Activated CD4-positive, alpha-beta T cell treated with anti-CD3 and anti-CD28 coated beads, Interleukin-2, Interleukin-4, amounts not matched to agents 100 ng/mL and 50 ng/mL, durations not matched to agents 16 hours and 8 hours (primary cell): ENCODE measurements around the gene CX3CR1.
"Not testable (repeated sequence)": the region's sequence is repeated elsewhere in the genome, so short reads cannot be mapped to it uniquely, and the experiment has no call there.

Experiments
- DNase-seq: peaks from one replicate; pipeline ENCODE4 v3.0.0-alpha.2; 2020; ENCODE audit warnings: low spot score

The CX3CR1 gene

DNA sequence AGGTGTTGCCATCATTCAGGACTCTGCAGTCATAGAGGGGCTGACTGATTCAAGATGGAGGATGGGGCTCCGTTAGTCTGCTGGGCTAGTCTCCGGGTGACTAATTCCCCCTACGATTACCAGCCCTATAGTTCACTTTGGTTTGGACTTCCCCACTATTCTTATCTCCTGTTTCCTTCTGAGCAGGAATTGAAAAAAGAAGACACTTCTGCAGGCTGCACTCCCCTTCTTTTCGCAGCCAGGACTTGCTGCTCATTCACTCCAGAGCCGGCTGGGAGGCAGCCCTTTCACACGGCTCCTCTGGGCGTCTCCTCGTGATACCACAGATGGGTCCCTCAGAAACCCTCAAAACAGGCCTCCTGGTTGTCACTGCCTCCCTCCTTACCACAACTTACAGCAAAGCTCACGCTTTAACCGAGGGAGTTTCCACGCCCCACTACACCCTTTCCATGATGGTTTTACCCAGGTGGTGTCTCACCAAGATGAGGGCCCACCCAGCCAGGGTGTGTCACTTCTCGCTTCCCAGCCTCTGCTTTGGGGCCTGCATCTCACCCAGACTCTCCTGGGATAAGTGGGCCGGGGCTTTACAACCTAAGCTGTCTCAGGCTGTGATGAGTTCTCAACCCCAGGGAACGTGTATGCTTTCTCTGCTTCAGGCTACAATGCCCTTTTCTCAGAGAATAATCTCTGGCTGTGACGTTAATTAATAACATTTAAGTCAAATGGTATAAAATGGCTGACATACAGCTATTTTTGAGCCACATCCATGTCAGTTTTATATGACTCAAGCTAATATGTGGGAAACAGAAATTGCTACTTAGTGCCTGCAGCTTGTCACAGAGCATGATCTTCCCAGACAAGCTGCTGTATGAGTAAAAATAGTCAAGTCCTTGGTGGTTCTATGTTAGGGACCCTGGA, 11.9 kb downstream of the CX3CR1 start:
- DNase-seq: peak; percentile 51

DNA sequence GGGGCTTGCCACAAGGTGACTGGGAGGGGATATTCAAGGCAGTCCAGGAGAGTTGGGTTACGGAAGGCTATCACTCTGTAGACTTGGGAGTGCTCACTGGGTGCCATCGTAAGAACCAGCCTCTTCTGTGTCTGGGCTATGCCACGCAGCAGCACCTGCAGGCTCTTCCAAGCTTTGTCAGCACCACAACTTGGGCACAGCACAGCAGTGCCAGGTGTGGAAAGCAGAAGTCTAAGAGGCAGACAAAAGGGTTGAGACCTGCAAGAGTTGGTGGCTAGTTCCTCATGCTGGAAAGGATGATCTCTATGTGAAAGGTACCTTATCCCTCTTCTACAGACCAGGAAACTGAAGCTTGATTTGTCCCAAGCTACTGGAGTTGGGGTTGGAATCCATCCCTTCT, 15.8 kb downstream of the CX3CR1 start:
- no peak for DNase-seq

- no peak for DNase-seq
These were observed 16.3 kb downstream of the CX3CR1 start for GRCh38 chr3:39263576-39263975.

GRCh38 chr3:39262846-39263245, 17.0 kb downstream of the CX3CR1 start:
- no peak for DNase-seq

- DNase-seq: no peak
These were observed 18.1 kb downstream of the CX3CR1 start for GRCh38 chr3:39261726-39262125.

- DNase-seq: peak; percentile 72
These were observed 18.9 kb downstream of the CX3CR1 start for GRCh38 chr3:39260957-39261356.

DNA sequence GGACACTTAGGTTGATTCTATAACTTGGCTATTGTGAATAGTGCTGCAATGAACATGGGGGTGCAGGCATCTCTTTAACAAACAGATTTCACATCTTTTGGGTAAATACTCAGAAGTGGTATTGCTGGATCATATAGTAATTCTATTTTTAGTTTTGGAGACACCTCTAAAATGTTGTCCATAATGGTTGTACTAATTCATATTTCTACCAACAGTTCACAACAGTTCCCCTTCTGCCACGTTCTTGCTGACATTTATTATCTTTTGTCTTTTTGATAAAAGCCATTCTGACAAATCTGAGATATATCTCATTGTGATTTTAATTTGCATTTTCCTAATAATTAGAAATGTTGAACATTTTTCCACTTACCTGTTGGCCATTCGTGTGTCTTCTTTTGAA, 19.5 kb downstream of the CX3CR1 start:
- DNase-seq: no peak

- DNase-seq: no peak
These were observed 24.1 kb downstream of the CX3CR1 start for GRCh38 chr3:39255503-39256325.

- no peak for DNase-seq
These were observed 24.9 kb downstream of the CX3CR1 start for GRCh38 chr3:39254806-39255449.

GRCh38 chr3:39251576-39251975, 28.3 kb downstream of the CX3CR1 start:
- no peak for DNase-seq

DNA sequence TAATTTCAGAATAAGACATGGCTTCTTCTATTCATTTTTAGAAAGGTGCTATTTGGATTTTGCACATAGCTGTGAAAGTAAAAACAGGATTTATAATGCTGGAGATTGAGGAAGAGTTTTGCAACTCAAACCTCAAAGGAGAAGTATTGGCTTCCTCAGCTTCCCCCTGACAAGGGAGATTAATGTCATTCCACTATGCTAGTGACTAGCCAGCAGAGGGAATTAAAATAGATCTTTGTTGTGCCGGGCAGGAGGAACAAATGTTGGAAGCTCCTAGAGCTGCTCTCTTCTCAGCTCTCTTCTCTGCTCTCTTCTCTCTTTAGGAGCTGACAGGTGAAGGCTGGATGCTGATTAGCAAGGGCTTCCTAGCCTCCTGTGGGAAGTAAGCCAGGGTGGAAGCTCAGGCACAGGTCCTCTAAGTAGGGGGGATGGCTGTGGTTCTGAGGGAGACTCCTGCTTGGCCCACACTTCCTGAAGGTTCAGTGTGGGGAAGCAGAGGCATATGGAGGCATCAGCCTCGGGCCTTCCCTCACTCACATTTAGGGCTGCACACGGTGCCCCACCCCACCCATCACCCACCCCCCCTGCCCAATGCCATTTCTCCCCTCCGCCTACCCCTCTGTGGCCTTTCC, 29.6 kb downstream of the CX3CR1 start:
- DNase-seq: no peak

DNA sequence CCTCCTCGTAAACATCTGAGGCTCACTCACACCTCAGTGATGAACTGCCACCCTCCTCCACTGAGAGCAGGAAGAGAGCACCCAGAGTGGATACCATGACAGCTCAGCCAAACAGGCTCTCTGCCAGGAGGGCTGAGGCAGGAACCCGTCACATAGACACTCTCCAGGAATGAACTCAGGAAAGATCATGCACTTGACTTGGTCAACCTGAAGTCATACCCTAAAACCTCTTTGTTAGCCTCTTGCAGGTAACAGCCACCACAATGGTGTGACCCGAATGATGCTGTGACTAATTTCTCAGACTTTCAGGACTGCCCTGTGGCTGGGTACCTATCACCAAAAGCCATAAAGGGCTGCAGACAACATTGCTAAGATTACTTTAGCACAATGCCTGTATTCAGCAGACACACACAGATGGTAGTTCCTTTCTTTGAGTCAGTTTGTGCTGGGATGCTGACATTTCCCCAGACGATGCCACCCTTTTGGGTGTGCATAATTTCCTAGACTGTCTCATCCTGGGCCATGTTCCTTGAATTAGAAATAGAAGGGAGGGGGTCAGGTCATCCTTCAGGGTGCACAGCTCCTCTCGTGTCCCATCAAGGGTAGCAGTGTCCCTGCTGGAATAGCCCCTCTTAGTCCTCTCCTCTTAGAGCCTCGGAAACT, 30.3 kb downstream of the CX3CR1 start:
- no peak for DNase-seq

- no peak for DNase-seq
These were observed 38.3 kb downstream of the CX3CR1 start for GRCh38 chr3:39241561-39241960.

- DNase-seq: no peak
These were observed 42.8 kb downstream of the CX3CR1 start for GRCh38 chr3:39237027-39237426.

GRCh38 chr3:39234651-39235050, 45.2 kb downstream of the CX3CR1 start:
- no peak for DNase-seq

- DNase-seq: no peak
These were observed 47.0 kb downstream of the CX3CR1 start for GRCh38 chr3:39232859-39233258.

GRCh38 chr3:39230453-39230852, 49.4 kb downstream of the CX3CR1 start:
- no peak for DNase-seq

- DNase-seq: no peak
These were observed 51.3 kb downstream of the CX3CR1 start for GRCh38 chr3:39228496-39228895.

DNA sequence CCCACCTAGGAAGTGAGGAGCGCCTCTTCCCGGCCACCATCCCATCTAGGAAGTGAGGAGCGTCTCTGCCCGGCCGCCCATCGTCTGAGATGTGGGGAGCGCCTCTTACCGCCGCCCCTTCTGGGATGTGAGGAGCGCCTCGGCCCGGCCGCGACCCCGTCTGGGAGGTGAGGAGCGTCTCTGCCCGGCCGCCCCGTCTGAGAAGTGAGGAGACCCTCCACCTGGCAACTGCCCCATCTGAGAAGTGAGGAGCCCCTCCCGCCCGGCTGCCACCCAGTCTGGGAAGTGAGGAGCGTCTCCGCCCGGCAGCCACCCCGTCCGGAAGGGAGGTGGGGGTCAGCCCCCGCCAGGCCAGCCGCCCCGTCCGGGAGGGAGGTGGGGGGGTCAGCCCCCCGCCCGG, 52.2 kb downstream of the CX3CR1 start:
- DNase-seq: not testable (repeated sequence)

DNA sequence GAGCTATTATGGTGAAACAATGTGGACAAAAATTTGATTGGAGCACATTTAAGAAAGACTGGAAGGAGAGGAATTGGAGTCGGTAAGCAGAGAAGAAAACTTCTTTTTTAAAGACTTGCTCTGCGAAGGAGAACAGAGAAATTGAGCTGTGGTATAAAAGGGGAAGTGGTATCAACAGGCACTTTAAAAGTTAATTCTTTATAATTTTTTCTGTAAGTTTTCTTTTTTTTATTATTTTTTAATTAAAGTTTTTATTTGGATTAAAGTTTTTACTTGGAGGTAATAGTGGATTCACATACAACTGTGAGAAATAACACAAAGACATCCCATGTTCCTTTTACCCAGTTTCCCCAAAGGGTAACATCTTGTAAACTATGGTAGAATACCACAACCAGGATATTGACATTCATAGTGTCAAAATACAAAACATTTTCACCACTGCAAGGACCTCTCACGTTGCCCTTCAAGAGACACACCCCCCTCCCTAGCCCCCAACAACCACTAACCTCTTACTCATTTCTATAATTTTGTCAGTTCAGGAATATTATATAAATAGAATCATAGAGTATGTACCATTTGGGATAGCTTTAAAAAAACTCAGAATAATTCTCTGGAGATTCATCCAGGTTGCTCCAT, 53.6 kb downstream of the CX3CR1 start:
- DNase-seq: no peak

DNA sequence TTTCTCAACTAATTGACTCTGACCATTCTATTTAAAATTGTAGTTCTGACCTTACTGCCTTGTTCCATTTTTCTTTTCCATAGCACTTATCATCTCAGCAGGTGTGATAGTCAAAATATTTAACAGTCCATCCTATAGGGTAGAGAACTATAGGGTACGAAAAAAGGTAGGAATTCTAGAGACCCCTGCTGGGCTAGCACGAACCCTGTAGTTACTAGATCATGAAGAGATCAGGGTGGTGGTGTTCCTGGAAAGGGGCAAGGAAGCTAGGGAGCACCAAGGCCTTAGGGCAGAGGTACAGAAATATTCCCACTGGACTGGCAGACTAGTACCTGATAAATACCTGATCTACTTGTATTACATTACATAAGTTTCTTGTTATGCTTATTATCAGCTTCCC, 55.5 kb downstream of the CX3CR1 start:
- DNase-seq: no peak
